ENCODE measurements around the gene MPZL1.

MPZL1 gene

GRCh38 chr1:167751676-167752075 is 29.9 kb downstream of the MPZL1 start:
- no peak for DNase-seq (ENCODE audit: low read depth)

- DNase-seq (ENCODE audit: low read depth), result no peak
Observed at GRCh38 chr1:167752219-167752985, 30.6 kb downstream of the MPZL1 start.

DNA sequence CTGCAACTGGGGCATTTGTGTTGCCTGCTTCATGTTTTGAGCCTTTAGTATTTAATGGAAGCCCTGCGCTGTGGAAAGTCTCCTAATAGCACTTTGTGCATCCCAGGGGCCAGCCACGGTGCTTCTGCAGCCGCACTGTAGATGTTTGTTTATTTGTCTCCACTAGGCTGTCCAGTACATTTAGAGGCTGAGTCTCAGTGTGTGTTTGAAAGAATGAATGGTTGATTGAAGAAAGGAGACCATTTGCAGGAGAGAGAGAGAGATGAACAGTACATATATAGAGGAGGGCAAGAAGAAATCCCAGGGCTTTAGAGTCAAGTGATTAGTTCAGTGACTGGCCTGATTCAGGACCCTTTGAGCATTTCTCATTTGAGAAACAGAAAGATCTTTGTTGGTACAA is 33.9 kb downstream of the MPZL1 start:
- no peak for DNase-seq (ENCODE audit: low read depth)

- DNase-seq (ENCODE audit: low read depth), result no peak
Observed at GRCh38 chr1:167756730-167757405, 35.1 kb downstream of the MPZL1 start.

DNA sequence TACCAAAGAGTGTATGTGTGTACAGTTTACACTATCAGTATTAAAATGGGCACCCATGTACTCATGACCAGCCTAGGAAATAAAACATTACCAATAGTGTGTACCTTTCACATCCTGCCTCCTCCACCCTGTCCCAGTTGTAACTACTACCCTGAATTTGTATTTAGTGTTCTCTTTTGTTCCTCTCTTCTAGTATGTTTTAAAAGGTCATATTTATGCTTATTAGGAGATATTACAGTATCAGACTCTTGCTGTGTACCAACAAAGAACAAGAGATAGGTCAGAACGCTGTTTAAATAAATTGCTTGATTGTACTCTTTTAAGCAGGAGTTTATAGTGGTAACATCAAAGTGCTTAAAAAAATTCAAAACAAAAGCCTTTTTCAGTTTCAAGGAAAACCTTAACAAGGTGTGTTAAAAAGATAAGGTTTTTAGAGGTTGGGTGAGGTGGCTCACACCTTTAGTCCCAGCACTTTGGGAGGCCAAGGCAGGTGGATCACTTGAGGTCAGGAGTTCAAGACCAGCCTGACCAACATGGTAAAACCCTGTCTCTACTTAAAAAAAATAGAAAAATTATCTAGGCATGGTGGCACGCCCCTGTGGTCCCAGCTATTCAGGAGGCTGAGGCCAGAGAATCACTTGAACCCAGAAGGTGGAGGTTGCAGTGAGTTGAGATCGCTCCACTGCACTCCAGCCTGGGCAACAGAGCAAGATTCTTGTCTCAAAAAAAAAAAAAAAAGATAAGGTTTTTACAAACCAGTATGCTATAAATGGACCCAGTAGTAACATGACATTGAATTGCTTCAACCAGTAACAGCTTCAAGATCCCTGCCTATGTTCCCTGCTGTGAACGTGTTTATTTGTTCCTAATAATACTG is 35.9 kb downstream of the MPZL1 start:
- DNase-seq (ENCODE audit: low read depth), result no peak

DNA sequence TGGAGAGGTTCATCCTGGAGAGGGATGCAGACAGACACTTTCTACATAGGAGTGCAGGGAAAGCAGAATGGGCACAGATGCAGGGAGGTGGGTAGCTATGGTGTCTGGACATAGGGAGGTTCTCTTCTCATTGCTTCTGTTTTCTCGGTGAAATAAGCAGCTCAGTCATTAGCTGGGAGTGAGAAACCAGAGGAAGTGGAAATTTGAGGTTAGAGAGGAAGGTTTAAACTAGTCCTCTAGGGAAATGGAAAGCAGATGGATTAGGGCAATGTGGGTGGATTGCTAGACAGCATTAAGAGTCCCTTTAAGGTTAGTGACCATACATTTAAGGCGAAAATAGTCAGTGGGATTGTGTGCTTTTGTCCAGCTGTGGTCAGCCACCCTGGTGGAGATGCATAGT is 39.6 kb downstream of the MPZL1 start:
- no peak for DNase-seq (ENCODE audit: low read depth)

GRCh38 chr1:167762061-167762746 is 40.4 kb downstream of the MPZL1 start:
- DNase-seq (ENCODE audit: low read depth), result no peak

DNA sequence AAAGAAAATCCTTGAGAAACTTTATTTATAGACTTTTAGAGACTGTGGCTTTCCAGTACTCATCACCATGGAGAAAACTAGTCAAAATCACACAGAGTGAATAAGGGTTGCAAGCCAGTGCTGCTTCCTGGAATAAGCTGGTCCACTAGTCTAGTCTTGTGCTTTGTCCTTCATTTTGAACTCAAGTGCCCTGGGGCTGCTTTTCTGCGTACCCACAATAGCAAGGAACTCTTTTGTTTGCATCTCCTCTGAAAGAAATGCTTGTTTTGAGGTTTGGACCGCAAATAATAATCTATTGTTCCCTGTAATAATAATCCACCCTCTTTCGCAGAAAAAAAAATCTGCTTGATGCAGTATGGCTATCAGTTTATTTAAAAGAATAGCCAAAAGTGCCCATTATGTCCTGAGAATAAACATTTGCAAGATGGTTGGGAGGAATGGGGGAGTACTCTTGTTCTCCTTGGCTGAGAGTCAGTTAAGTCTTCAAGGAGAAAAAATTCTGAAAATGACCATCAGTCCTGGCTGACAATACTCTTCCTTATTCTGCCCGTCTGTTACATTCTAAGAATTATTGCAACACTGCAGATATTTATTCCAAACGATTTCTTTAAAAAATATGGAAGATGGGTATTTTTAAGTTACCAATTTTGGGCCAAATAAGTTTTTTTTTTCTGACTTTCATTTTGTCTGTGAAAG is 41.9 kb downstream of the MPZL1 start:
- DNase-seq (ENCODE audit: low read depth), result no peak

- DNase-seq (ENCODE audit: low read depth), result no peak
Observed at GRCh38 chr1:167764458-167765330, 42.9 kb downstream of the MPZL1 start.

DNA sequence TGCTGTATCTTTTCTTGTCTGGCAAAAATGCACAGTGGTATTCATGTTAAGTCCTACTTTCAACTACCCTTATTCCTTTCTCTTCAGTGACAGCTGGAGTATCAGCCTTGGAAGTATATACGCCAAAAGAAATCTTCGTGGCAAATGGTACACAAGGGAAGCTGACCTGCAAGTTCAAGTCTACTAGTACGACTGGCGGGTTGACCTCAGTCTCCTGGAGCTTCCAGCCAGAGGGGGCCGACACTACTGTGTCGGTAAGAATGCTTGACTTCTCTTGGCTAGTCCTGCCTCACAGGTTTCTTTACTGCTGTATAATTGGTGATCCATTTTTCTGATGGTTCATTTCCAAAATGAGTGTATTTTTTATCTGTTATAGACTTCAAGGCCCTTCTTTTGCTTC is 43.7 kb downstream of the MPZL1 start:
- DNase-seq (ENCODE audit: low read depth), result no peak

- no peak for DNase-seq (ENCODE audit: low read depth)
Observed at GRCh38 chr1:167766538-167766937, 44.8 kb downstream of the MPZL1 start.

DNA sequence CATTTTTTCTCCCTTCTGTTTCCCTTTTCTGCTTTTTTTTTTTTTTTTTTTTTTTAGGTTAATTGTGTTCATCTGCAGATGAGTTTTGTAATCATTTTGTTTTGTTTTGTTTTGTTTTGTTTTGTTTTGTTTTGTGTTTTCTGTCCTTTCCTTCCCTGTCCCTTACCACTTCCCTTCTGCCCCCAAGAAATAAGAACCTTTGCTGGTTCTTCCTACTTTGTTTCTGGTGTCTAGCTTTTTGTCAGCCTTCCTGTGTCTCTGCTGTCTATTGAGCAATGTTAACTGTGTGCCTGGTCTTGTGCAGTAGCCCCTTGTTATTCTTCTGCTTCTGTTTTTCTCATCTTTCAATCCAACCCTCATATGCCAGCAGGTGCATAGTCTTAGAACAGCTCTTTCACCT is 46.0 kb downstream of the MPZL1 start:
- DNase-seq (ENCODE audit: low read depth), result no peak

GRCh38 chr1:167770127-167770526 is 48.3 kb downstream of the MPZL1 start:
- DNase-seq (ENCODE audit: low read depth), result no peak

DNA sequence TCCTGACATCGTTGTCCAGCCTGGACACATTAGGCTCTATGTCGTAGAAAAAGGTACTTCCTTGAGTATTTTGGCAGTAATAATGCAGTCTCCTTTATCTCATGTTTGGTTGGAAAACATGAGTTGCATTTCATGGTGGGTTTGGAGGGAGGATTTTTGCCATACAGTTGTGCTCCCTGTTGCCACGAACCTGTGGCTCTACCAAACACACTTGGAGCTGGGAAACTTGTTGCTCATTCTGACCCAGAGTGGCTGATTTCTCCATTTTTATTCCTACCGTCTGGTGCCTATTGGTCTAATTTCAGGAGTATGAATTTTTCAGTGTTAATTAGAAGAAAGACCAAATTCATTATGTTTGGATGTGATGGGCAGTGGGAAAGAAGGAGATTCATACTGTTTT is 50.7 kb downstream of the MPZL1 start:
- DNase-seq (ENCODE audit: low read depth), result no peak

DNA sequence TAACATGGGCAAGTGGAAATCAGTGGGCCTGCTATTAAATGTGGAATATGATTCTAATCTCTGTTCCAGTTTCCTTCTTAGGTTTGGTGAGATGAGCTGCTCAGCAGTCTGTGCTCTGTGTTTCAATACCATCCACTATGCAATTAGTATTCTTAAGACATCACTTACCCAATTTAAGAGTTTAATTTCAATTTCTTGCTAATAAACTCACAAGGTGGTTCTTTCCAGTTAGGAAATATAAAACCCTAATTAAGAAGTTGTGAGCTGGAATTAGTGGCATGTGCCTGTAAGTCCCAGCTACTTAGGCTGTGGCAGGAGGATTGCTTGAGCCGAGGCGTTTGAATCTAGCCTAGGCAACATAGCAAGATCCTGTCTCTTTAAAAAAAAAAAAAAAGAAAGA is 51.7 kb downstream of the MPZL1 start:
- no peak for DNase-seq (ENCODE audit: low read depth)

DNA sequence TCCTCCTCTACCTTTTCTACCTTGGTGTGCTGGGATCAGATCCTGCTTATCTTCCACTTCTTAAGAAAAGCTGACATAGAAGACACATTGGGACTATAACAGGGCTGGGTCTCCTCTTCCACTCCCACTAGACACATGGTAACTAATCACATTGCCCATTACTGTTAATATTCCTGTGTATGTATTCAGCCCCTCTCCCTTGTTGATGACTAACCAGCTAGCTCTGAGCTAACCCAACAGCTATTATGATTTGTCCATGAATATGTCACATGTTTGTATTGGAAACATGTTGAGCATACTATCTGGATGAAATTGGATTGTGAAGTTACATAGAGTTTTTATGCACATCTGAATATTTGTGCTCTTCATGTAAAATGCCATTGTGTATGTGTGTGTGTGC is 52.9 kb downstream of the MPZL1 start:
- no peak for DNase-seq (ENCODE audit: low read depth)

DNA sequence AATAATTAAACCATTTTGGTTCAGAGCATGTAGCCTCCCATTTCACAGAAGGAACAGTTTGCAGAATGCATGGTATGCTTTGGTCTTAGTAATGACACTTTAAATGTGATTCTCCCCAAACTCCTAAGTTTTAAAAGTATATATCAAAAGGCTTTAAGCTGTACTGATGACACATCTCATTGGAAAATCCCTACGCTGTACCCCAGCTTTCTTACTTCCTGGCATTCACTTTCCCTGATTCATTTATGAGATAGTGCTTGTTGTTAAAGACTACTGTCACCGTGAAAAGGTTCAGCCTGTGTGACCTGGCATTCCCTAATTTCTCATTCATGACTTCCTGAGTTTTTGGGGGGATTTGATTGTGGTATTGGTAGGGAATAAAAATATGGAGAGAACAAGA is 53.4 kb downstream of the MPZL1 start:
- no peak for DNase-seq (ENCODE audit: low read depth)

- no peak for DNase-seq (ENCODE audit: low read depth)
Observed at GRCh38 chr1:167776151-167776550, 54.4 kb downstream of the MPZL1 start.

DNA sequence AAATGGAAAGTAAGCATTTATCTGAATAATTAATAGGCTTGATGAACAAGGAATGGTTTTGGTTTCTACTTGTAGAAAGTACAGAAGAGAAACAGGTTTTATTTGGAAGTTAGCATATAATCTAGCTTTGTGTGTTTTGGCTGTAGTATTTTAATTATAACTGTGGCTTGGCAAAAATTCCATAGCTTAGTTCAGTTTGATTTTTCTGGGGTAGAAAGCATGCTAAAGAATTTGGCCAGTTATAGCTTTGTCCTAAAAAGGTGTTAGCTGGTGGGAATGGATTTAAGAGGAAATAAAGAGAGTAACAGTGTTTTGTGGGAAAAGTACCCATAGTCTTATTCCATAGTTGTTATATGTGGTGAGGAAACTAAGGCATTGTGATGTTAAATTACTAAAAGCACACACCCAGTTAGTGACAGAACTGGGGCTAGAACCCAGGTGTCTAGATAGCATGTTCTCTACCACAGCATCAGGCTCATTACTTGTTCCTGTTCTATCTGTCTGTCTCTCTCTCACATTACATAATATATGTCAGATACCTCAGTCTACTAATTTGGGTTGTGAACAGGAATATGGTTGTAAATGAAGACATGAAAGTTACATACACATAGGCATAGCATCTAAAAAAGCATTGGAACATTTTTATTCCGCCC is 55.0 kb downstream of the MPZL1 start:
- DNase-seq (ENCODE audit: low read depth), result no peak

GRCh38 chr1:167777269-167777650 is 55.5 kb downstream of the MPZL1 start:
- DNase-seq (ENCODE audit: low read depth), result no peak

Measured in fibroblast of the conjunctiva (primary cell).